K562 (cell line): Measurements from ENCODE around the gene SPTLC2. TPM values are rescaled to one million over a fixed set of nuclear protein-coding genes. Genes with fewer than 3 reads are reported as not detected.

Experiments
- ATAC-seq: fragments of 200-7000 bp; cut with Tn5 transposase; 3 replicates; pipeline ENCODE4 v1.9.1; 2020; ENCODE audit warnings: moderate library complexity
- BruUV-seq: library from RNA; stranded (reverse); fragments of 400-500 nt; replicated peaks from 2 replicates; lab custom pipeline; 2021; lab: Mats Ljungman, UMichigan
- CTCF ChIA-PET: fragments of 300-600 bp; formaldehyde crosslinking; extraction: SDS; loops from one replicate; lab custom pipeline; 2021; ENCODE audit warnings: low intra/inter-chr PET ratio; lab: Yijun Ruan, JAX
- POLR2A ChIA-PET: fragments of 300-600, 350-650 bp; sonication (Branson Sonifier 250); formaldehyde crosslinking; extraction: SDS; loops from one replicate; lab custom pipeline; 2021; ENCODE audit warnings: antibody characterized with exemption, inconsistent platforms; lab: Yijun Ruan, JAX
- DNase-seq, 4 experiments: peaks; one replicate each; pipeline versions ENCODE4 v3.0.0 to v3.0.0-alpha.2; 2011 to 2018; ENCODE audit warnings: low spot score in 3 of 4, mixed read lengths in 3 of 4; ENCODE audit errors: extremely low read depth in 1 of 4
- FAIRE-seq: peaks from 2 replicates; lab custom pipeline; 2011; peaks lifted over from hg19 to GRCh38; lab: Jason Lieb, UNC
- H2AFZ ChIP-seq: 2 replicates; pipeline ENCODE4 v1.6.0; 2011; ENCODE audit warnings: low read depth, low read length, control low read depth, inconsistent platforms
- H3K27ac ChIP-seq: fragments of 200-600 bp; 3 replicates; pipeline ENCODE4 v1.8.0; 2011; ENCODE audit warnings: low read depth, mild to moderate bottlenecking, control low read depth, inconsistent platforms, low read length, moderate library complexity, mixed read lengths; ENCODE audit errors: extremely low read depth
- H3K27me3 ChIP-seq, 2 experiments: fragments of 300-600 bp in 1 of 2; 2 replicates in 1 of 2; 3 replicates in 1 of 2; pipeline versions ENCODE4 v1.6.0 to v1.8.0; 2011; ENCODE audit warnings: inconsistent platforms in 2 of 2, low read length in 2 of 2, mild to moderate bottlenecking in 1 of 2, mixed read lengths in 1 of 2, moderate library complexity in 1 of 2; ENCODE audit not compliant: control insufficient read depth in 2 of 2, insufficient read depth in 2 of 2
- H3K36me3 ChIP-seq: fragments of 300-600 bp; 3 replicates; pipeline ENCODE4 v1.8.0; 2011; ENCODE audit warnings: mild to moderate bottlenecking, low read length, inconsistent platforms; ENCODE audit not compliant: control insufficient read depth, insufficient read depth
- H3K4me1 ChIP-seq, 2 experiments: fragments of 200-600 bp in 1 of 2; replicated peaks in 1 of 2; 2 replicates in 1 of 2; 3 replicates in 1 of 2; pipeline versions ENCODE4 v1.5.1 to v1.8.0; 2011; ENCODE audit warnings: inconsistent platforms in 2 of 2, low read length in 2 of 2, mild to moderate bottlenecking in 1 of 2, mixed read lengths in 1 of 2, moderate library complexity in 1 of 2; ENCODE audit not compliant: control insufficient read depth in 2 of 2, insufficient read depth in 2 of 2
- H3K4me2 ChIP-seq: 2 replicates; pipeline ENCODE4 v1.6.1; 2011; ENCODE audit warnings: low read length, control low read depth, inconsistent platforms, mixed read lengths; ENCODE audit not compliant: insufficient read depth
- H3K4me3 ChIP-seq: fragments of 200-600 bp; sonication (generic), shearing (Covaris generic); 2 replicates; pipeline ENCODE4 v1.5.1; 2016; ENCODE audit warnings: control low read depth, inconsistent platforms
- H3K79me2 ChIP-seq: fragments of 200-600 bp; 3 replicates; pipeline ENCODE4 v1.8.0; 2011; ENCODE audit warnings: low read length, inconsistent platforms; ENCODE audit not compliant: control insufficient read depth, insufficient read depth
- H3K9ac ChIP-seq, 2 experiments: 2 replicates each; pipeline versions ENCODE4 v1.6.0 to v1.6.1; 2011; ENCODE audit warnings: low read depth in 2 of 2, low read length in 2 of 2, control low read depth in 1 of 2, inconsistent platforms in 1 of 2, mild to moderate bottlenecking in 1 of 2, mixed read lengths in 1 of 2; ENCODE audit not compliant: insufficient read depth in 1 of 2
- H3K9me1 ChIP-seq: one replicate; pipeline ENCODE4 v1.6.0; 2011; ENCODE audit warnings: inconsistent platforms, mild to moderate bottlenecking, low read length, moderate library complexity; ENCODE audit not compliant: control insufficient read depth, insufficient read depth
- H3K9me3 ChIP-seq: replicated peaks from 2 replicates; pipeline ENCODE4 v1.5.1; 2011; ENCODE audit warnings: low read depth, low read length, inconsistent platforms; ENCODE audit not compliant: control insufficient read depth, insufficient read depth
- H4K20me1 ChIP-seq: replicated peaks from 2 replicates; pipeline ENCODE4 v1.6.1; 2011; ENCODE audit warnings: low read length, inconsistent platforms, mixed read lengths; ENCODE audit not compliant: control insufficient read depth, insufficient read depth
- ARHGAP35 ChIP-seq: fragments of 450-650 bp; IDR thresholded peaks from 2 replicates; pipeline ENCODE4 v1.6.1; 2018; ENCODE audit not compliant: partially characterized antibody
- CBFA2T3 ChIP-seq: fragments of 450-650 bp; IDR thresholded peaks from 2 replicates; pipeline ENCODE4 v1.6.1; 2017
- CTBP1 ChIP-seq: fragments of 450-650 bp; IDR thresholded peaks from 2 replicates; pipeline ENCODE4 v1.6.1; 2016; ENCODE audit warnings: borderline replicate concordance
- DNMT1 ChIP-seq: fragments of 450-650 bp; IDR thresholded peaks from 2 replicates; pipeline ENCODE4 v1.6.1; 2016; ENCODE audit warnings: antibody characterized with exemption, mild to moderate bottlenecking
- E2F4 ChIP-seq: sonication (generic); formaldehyde crosslinking; IDR thresholded peaks from 2 replicates; pipeline ENCODE4 v1.8.0; 2022; ENCODE audit warnings: mild to moderate bottlenecking, low read depth, missing genetic modification reagents
- GABPB1 ChIP-seq: sonication (generic); formaldehyde crosslinking; IDR thresholded peaks from 2 replicates; pipeline ENCODE4 v1.8.0; 2022; ENCODE audit warnings: mild to moderate bottlenecking, missing genetic modification reagents
- HNRNPK ChIP-seq: fragments of 200-400 bp; formaldehyde crosslinking; IDR thresholded peaks from one replicate; pipeline ENCODE4 v1.6.1; 2018; ENCODE audit warnings: mild to moderate bottlenecking, low read depth, low read length; ENCODE audit not compliant: poor library complexity, severe bottlenecking
- HNRNPLL ChIP-seq: fragments of 200-400 bp; formaldehyde crosslinking; IDR thresholded peaks from 2 replicates; pipeline ENCODE4 v1.6.1; 2017; ENCODE audit warnings: low read length, low read depth, mild to moderate bottlenecking; ENCODE audit not compliant: poor library complexity, severe bottlenecking
- JUND ChIP-seq, 2 experiments: IDR thresholded peaks; 2 replicates in 1 of 2; 3 replicates in 1 of 2; pipeline ENCODE4 v1.6.1; 2011; ENCODE audit warnings: borderline replicate concordance in 2 of 2, low read depth in 2 of 2, low read length in 2 of 2, improper control_type of control experiment in 1 of 2, missing biosample characterization in 1 of 2, missing genetic modification characterization in 1 of 2, missing genetic modification reagents in 1 of 2
- KDM1A ChIP-seq, 2 experiments: fragments of 450-650 bp; IDR thresholded peaks; 2 replicates each; pipeline ENCODE4 v1.6.1; 2016; ENCODE audit warnings: mild to moderate bottlenecking in 2 of 2
- MXI1 ChIP-seq: IDR thresholded peaks from 2 replicates; pipeline ENCODE4 v1.6.1; 2011; ENCODE audit warnings: low read depth, mild to moderate bottlenecking, improper control_type of control experiment, low read length
- PKNOX1 ChIP-seq: fragments of 450-650 bp; IDR thresholded peaks from 2 replicates; pipeline ENCODE4 v1.6.1; 2016
- RFX1 ChIP-seq: fragments of 450-650 bp; IDR thresholded peaks from 2 replicates; pipeline ENCODE4 v1.6.1; 2016; ENCODE audit warnings: mild to moderate bottlenecking, moderate library complexity
- SNAPC5 ChIP-seq: fragments of 250-450 bp; sonication (Bioruptor Pico); IDR thresholded peaks from 2 replicates; pipeline ENCODE4 v1.8.0; 2021; ENCODE audit warnings: moderate library complexity, mild to moderate bottlenecking, inconsistent platforms
- SOX6 ChIP-seq: fragments of 450-650 bp; IDR thresholded peaks from 2 replicates; pipeline ENCODE4 v1.6.1; 2014; ENCODE audit warnings: mild to moderate bottlenecking
- TCF7L2 ChIP-seq: fragments of 150-350 bp; IDR thresholded peaks from 2 replicates; pipeline ENCODE4 v1.6.1; 2016; ENCODE audit warnings: low read depth, mild to moderate bottlenecking, low read length, moderate library complexity
- TFAM ChIP-seq: fragments of 250-450 bp; sonication (Bioruptor Pico); conservative IDR thresholded peaks from 2 replicates; pipeline ENCODE4 v1.5.0; 2021; ENCODE audit warnings: mild to moderate bottlenecking, moderate library complexity
- THRAP3 ChIP-seq: fragments of 450-650 bp; IDR thresholded peaks from 2 replicates; pipeline ENCODE4 v1.6.1; 2016; ENCODE audit warnings: mild to moderate bottlenecking, inconsistent platforms, borderline replicate concordance
- ZBTB17 ChIP-seq: fragments of 450-650 bp; formaldehyde crosslinking; IDR thresholded peaks from 2 replicates; pipeline ENCODE4 v1.4.0; 2020; ENCODE audit warnings: mild to moderate bottlenecking
- ZFP30 ChIP-seq: fragments of 250-450 bp; sonication (Bioruptor Pico); IDR thresholded peaks from 2 replicates; pipeline ENCODE4 v1.8.0; 2022; ENCODE audit warnings: moderate library complexity, mild to moderate bottlenecking, inconsistent platforms, borderline replicate concordance
- ZNF586 ChIP-seq: fragments of 450-650 bp; formaldehyde crosslinking; conservative IDR thresholded peaks from 2 replicates; pipeline ENCODE4 v1.4.0; 2020; ENCODE audit warnings: mild to moderate bottlenecking, moderate library complexity
- in situ Hi-C: fragments of 300-500 bp; cut with MboI; formaldehyde crosslinking; loops from 4 replicates; pipeline ENCODE4 v1.15.0; 2018; ENCODE audit warnings: inconsistent platforms, mixed read lengths
- intact Hi-C: fragments of 100-400 bp; cut with micrococcal nuclease; formaldehyde crosslinking; loops from 2 replicates; pipeline ENCODE4 v1.14.2; 2022
- polyA plus RNA-seq, 8 experiments: library from polyadenylated mRNA; depleted of rRNA in 4 of 8; stranded (reverse) in 5 of 8; unstranded in 3 of 8; fragments of >200 nt; fragmentation: Nextera tagmentation in 2 of 8; fragmentation: Illumina TruSeq in 1 of 8; extraction: Ambion mirVana in 2 of 8; extraction: Trizol in 1 of 8; gene quantifications; 2 replicates each; pipeline versions ENCODE4 v1.2.1 to v1.2.3, GENCODE V29; 2011 to 2014; ENCODE audit warnings: inconsistent platforms in 1 of 8, missing spikeins in 1 of 8
- total RNA-seq, 7 experiments: library from RNA; depleted of rRNA in 6 of 7; stranded (reverse); fragments of >200 nt in 6 of 7; fragmentation: Illumina TruSeq in 2 of 7; extraction: Trizol in 2 of 7; gene quantifications; 2 replicates each; pipeline versions ENCODE4 v1.2.1 to v1.2.3, GENCODE V29; 2011 to 2021; ENCODE audit warnings: low replicate concordance in 1 of 7
- TF ChIP-seq, protein P1 (sequence below): fragments of 250-450 bp; sonication (Bioruptor Pico); IDR thresholded peaks from 2 replicates; pipeline ENCODE4 v1.8.0; 2022; ENCODE audit warnings: inconsistent platforms, mild to moderate bottlenecking, moderate library complexity, borderline replicate concordance

SPTLC2 gene
- total and polyA plus RNA-seq, 9 of the 15 experiments (the other 6 are each of a cell fraction or from before 2014, with no cell fraction given): 4.5 to 30.4 (median 14.0) TPM

DNA sequence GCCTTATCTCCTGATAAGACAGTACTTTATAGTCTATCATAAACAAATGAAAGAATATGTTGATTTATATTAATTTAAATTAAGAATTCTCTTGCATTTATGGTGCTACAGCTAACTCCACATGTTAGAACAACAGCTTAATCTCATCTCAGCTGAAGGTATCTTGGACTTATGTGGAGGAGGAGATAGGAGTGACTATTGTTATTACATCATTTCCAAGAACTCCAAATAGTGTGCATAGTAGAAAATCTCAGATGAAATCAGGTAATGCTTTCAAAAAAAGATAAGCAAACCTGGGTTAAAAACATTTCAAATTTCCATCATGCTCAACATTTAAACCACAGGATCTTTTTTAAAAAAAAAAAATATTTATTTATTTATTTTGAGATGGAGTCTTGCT is 86.5 kb downstream of the SPTLC2 start:
- H3K9ac ChIP-seq: no peak overlapping the region
- H4K20me1 ChIP-seq: no peaks in the 10 kb centered on the region
- H3K4me1 ChIP-seq: no peaks in the 10 kb centered on the region; a peak in 1 of 5 replicates
- no peaks in the 10 kb centered on the region for H3K79me2 ChIP-seq
- no peaks in the 10 kb centered on the region for H3K27me3 ChIP-seq
- in situ Hi-C loops (no loop called here), intact Hi-C loops (loop anchor here (10.0 kb wide), 1 partner anchor 205 kb away; the partner anchor contains the start of genes GSTZ1 and POMT2)
- H3K36me3 ChIP-seq: no peaks in the 10 kb centered on the region; the same call in 2 of the 3 replicates
- no TSS peak for BruUV-seq
- no peaks in the 10 kb centered on the region for H3K9me3 ChIP-seq
- ChIA-PET POLR2A (no interaction called here), CTCF (no interaction called here)
- no peak overlapping the region for H3K27ac ChIP-seq
- ATAC-seq (no peak), DNase-seq (no peak), FAIRE-seq (no peak)
- H3K9me1 ChIP-seq: no peaks in the 10 kb centered on the region
- no peak overlapping the region for H3K4me2 ChIP-seq
- H3K4me3 ChIP-seq: no peak overlapping the region
- H2AFZ ChIP-seq: no peak overlapping the region
- TF ChIP-seq ZFP30 (CRISPR knock-in tag) (no peak), HNRNPLL (no peak), TCF7L2 (no peak), ZBTB17 (CRISPR knock-in tag) (no peak), MXI1 (no peak), GABPB1 (CRISPR knock-in tag) (no peak), SNAPC5 (CRISPR knock-in tag) (no peak), THRAP3 (no peak), PKNOX1 (no peak), KDM1A (IDR thresholded peaks at IDR 0.05) (peak in 1 of 2 experiments; percentile 52; a peak in 2 of 4 replicates), ZNF586 (CRISPR knock-in tag) (no peak), JUND (IDR thresholded peaks at IDR 0.05; ENCODE audit: borderline replicate concordance, low read depth, low read length) (0 out of 2 replicates have a peak, but pooled peaks have one; percentile 15), JUND (tag; IDR thresholded peaks at IDR 0.05; ENCODE audit: borderline replicate concordance, low read depth, low read length) (no peak; the same call in 2 of the 3 replicates), RFX1 (no peak), TFAM (no peak), SOX6 (peak; percentile 67), HNRNPK (no peak), DNMT1 (no peak), CBFA2T3 (peak; percentile 44; the same call in 1 of the 2 replicates), CTBP1 (no peak), E2F4 (CRISPR knock-in tag) (no peak), ARHGAP35 (no peak)
- TF ChIP-seq, protein P1, sequence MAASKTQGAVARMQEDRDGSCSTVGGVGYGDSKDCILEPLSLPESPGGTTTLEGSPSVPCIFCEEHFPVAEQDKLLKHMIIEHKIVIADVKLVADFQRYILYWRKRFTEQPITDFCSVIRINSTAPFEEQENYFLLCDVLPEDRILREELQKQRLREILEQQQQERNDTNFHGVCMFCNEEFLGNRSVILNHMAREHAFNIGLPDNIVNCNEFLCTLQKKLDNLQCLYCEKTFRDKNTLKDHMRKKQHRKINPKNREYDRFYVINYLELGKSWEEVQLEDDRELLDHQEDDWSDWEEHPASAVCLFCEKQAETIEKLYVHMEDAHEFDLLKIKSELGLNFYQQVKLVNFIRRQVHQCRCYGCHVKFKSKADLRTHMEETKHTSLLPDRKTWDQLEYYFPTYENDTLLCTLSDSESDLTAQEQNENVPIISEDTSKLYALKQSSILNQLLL (CRISPR knock-in tag): no peak
